Subcutaneous adipose tissue (tissue), 4 donors: ENCODE measurements around the gene CCDC137. TPM values are rescaled to one million over a fixed set of nuclear protein-coding genes. Genes with fewer than 3 reads are reported as not detected.

Source experiments
- small RNA-seq: library from RNA; depleted of rRNA; stranded (forward); fragments of <200 nt; gene quantifications from one replicate; pipeline ENCODE3, GENCODE V24; 2016
- total RNA-seq, 4 donors: library from RNA; depleted of rRNA; stranded (reverse); fragments of >200 nt; gene quantifications; one replicate each; pipeline ENCODE4 v1.1.0, GENCODE V29; 2016
- TF ChIP-seq, protein P1 (sequence below): fragments of 450-650 bp; IDR thresholded peaks from one replicate; pipeline ENCODE4 v1.5.1; 2016; ENCODE audit warnings: low read depth, mild to moderate bottlenecking, control low read depth, antibody characterized with exemption, moderate library complexity

The CCDC137 gene
- total RNA-seq, 4 donors from 2014 or later, result 7.0 to 11.1 (median 8.5) TPM

DNA sequence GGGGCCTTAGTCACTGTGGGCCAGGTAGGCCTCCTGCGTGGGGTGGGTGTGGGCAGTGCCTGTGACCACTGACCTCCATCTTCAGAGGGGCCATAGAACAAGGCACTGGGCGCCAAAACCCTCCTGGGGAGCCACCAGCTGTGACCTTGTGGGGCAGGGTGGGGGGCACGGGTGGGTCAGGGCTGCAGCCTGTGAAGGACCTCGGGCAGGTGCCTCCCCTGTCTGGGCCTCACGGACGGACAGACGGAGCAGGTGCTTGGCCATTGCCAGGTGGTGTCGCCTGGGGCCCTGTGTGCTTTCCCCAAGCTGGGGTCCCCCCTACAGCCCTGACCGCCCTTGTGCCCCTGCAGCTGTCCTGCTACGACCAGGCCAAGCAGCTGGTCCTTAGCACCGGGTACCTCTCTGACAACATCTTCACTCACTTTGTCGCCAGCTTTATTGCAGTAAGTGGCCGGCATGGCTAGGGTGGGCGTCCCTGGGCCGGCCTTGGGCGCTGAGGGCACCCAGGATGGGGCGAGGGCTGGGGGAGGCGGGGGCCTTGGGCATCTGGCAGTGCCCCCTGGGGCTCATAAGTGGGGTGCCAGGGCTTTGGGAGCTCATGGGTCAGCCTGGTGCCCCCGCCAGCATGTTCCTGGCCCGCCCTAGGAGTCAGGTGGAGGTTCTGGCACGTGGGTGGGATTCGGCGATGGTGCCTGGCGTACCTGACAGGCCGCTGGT is 50.7 kb downstream of the CCDC137 start:
- TF ChIP-seq, protein P1, sequence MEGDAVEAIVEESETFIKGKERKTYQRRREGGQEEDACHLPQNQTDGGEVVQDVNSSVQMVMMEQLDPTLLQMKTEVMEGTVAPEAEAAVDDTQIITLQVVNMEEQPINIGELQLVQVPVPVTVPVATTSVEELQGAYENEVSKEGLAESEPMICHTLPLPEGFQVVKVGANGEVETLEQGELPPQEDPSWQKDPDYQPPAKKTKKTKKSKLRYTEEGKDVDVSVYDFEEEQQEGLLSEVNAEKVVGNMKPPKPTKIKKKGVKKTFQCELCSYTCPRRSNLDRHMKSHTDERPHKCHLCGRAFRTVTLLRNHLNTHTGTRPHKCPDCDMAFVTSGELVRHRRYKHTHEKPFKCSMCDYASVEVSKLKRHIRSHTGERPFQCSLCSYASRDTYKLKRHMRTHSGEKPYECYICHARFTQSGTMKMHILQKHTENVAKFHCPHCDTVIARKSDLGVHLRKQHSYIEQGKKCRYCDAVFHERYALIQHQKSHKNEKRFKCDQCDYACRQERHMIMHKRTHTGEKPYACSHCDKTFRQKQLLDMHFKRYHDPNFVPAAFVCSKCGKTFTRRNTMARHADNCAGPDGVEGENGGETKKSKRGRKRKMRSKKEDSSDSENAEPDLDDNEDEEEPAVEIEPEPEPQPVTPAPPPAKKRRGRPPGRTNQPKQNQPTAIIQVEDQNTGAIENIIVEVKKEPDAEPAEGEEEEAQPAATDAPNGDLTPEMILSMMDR, result no peak

DNA sequence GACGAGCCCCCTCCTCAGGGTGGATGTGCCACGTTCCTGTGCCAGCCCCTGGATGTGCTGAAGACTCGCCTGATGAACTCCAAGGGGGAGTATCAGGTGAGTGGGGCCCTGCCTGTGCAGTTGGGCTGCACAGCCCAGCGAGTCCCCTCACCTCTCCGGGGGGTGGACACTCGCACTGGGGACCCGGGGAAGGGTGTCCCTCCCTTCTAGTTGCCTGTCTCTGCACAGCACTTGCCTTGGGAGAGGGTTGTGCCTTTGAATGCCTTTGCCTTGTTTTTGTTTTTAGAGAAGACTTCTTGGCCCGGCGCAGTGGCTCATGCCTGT is 51.2 kb downstream of the CCDC137 start:
- TF ChIP-seq, protein P1, result no peak

DNA sequence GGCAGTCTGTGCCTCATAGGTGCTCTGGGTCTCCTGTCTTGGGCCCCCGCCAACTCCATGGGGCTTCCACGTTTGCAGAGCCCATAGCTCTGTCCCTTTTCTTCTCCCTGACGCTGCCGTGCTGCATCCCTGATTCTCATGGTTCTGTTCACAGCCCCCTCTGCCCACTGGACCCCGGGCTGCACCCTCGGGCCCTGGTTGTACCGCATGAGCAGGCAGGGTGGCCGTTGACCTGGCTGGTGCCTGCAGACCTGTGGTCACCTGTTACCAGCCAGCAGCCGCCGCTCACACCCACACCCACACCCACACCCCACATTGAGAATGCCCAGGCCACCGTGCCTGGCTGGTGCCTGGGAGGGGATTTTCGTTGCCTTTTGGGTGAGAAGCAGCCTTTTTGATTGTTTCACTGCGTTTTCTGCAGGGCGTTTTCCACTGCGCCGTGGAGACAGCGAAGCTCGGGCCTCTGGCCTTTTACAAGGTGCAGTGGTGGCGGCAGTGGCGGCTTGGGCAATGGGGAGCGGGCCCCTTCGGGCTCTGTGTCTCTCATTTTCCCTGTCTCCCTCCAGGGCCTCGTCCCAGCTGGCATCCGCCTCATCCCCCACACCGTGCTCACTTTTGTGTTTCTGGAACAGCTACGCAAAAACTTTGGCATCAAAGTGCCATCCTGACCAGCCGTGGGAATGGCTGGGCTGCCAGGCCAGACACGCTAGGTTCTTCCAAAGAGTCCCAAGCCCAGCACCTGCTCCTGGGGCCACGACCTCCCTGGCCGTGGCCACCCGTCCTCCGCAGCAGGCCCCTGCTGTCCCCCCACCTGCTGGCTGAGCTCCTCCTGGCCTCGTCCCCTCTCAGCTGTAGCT is 53.1 kb downstream of the CCDC137 start:
- TF ChIP-seq, protein P1, result no peak

DNA sequence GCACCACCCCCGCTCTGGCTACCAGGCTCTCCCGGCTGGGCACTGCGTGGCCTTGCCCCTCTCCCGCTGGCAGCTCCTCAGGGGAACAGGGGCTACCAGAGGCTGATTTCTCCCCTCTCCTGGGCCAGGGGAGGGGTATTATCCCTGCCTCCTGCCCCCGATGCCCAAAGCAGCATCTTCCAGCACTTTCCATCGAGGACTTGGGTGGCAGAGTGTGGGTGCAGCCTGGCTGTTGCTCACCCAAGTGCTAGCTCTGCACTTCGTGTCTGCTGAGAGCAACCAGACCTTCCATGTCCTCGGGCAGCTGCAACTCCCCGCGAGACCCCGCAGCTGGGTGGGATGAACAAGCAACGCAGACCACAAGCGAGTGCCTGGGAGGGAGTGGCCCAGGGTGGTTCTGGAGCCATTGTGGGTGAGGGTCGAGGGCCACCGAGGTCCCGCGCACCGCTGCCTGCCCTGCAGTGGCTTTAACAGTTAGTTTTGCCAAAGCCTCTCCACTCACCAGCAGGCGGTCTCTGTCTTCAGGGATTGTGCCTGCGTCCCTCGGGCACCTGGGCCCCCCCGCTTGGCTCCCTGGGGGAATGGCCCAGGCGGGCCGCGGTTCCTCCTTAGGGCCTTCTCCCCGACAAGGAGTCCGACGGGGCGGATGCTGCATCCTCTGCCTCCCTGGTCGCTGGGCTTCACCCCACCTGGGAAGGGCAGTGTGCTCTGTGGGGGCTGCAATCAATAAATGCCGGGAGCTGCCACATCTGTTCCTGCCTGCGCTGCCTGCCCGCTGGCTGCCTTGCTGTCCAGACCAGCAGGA is 53.9 kb downstream of the CCDC137 start:
- TF ChIP-seq, protein P1, result no peak

DNA sequence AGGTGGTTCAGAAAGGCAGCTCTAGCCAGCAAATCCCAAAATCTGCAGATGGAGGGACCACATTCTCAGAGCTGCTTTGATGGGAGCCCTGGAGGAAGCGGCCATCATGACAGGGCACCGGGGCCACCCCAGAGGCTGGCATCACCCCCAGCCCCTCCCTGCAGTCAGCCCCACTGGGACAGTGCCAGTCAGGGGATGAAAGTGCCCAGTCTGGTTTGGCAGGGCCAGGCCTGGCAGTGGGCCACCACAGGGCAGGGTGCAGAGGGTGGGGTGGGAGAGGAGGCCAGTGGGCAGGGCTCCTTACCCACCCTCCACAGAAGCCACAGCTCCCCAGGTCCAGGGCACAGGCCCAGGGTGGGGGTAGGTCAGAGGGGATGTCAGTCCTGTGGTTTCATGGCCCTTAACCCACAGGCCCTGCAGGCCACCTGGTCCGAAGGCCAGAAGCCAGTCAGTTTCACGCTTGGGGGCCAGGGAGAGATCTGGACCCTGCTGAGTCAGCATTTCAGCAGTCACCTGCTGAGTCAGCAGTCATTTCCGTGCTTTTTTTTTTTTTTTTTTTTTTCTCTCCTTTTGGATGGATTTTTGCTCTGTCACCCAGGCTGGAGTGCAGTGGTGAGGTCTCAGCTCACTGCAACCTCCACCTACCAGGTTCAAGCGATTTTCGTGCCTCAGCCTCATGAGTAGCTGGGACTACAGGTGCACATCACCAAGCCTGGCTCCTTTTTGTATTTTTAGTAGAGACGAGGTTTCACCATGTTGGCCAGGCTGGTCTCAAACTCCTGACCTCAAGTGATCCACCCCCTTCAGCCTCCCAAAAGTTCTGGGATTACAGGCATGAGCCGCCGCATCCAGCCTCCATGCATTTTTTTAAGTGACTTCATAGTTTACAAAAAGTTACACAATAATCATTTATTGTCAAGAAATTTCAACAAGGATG is 55.9 kb downstream of the CCDC137 start:
- TF ChIP-seq, protein P1, result no peak

Small RNAs within 50 kb of the gene (small RNA-seq; reads per million reads assigned to genes)
- not detected for gene MIR6786

Other genes with a start within 250 kb of the CCDC137 start
- gene ACTG1, start 153.9 kb upstream of the CCDC137 start, total RNA-seq, result 1,000 to 10,000 TPM; 1,095 to 1,902 (median 1,493) TPM
- gene FSCN2, start 138.4 kb upstream of the CCDC137 start, total RNA-seq, result 1 to 10 TPM in 1 of 4 donors, under 1 TPM in 1, not detected in 2; 0.88 to 1.0 TPM
- 10 to 100 TPM in 3 of 4 donors, 1 to 10 TPM in 1; 9.2 to 27.7 (median 11.9) TPM for gene FAAP100, start 114.4 kb upstream of the CCDC137 start, total RNA-seq
- gene NPLOC4, start 29.6 kb upstream of the CCDC137 start, total RNA-seq, result 100 to 1,000 TPM in 1 of 4 donors, 10 to 100 TPM in 3; 47.4 to 112 (median 62.8) TPM
- gene TSPAN10, start 29.5 kb upstream of the CCDC137 start, total RNA-seq, result 1 to 10 TPM in 1 of 4 donors, under 1 TPM in 2, not detected in 1; 0.44 to 2.4 (median 0.68) TPM
- gene PDE6G, start 10.2 kb upstream of the CCDC137 start, total RNA-seq, result 1 to 10 TPM in 1 of 4 donors, not detected in 3; 2.7 TPM
- gene OXLD1, start 132 bp upstream of the CCDC137 start, total RNA-seq, result 10 to 100 TPM; 12.4 to 47.3 (median 34.1) TPM
- gene ARL16, start 17.1 kb downstream of the CCDC137 start, total RNA-seq, result 10 to 100 TPM; 13.2 to 40.3 (median 36.4) TPM
- 10 to 100 TPM; 35.4 to 79.5 (median 60.5) TPM for gene HGS, start 17.3 kb downstream of the CCDC137 start, total RNA-seq
- gene MRPL12, start 36.6 kb downstream of the CCDC137 start, total RNA-seq, result 10 to 100 TPM; 23.8 to 52.0 (median 29.0) TPM
- gene SLC25A10, start 45.5 kb downstream of the CCDC137 start, total RNA-seq, result 10 to 100 TPM in 3 of 4 donors, 1 to 10 TPM in 1; 4.9 to 59.5 (median 15.9) TPM
- under 1 TPM in 1 of 4 donors, not detected in 3; 0.38 TPM for gene GCGR, start 137.4 kb downstream of the CCDC137 start, total RNA-seq
- gene MCRIP1, start 166.6 kb downstream of the CCDC137 start, total RNA-seq, result 10 to 100 TPM; 26.6 to 78.7 (median 54.8) TPM
- not detected for gene PPP1R27, start 168.3 kb downstream of the CCDC137 start, total RNA-seq
- 100 to 1,000 TPM; 289 to 508 (median 447) TPM for gene P4HB, start 193.8 kb downstream of the CCDC137 start, total RNA-seq
- 100 to 1,000 TPM; 116 to 235 (median 167) TPM for gene ARHGDIA, start 204.6 kb downstream of the CCDC137 start, total RNA-seq
- 10 to 100 TPM; 25.4 to 38.8 (median 32.4) TPM for gene ALYREF, start 224.8 kb downstream of the CCDC137 start, total RNA-seq
- gene ANAPC11, start 225.0 kb downstream of the CCDC137 start, total RNA-seq, result 100 to 1,000 TPM in 3 of 4 donors, 10 to 100 TPM in 1; 88.4 to 132 (median 120) TPM
- gene NPB, start 235.5 kb downstream of the CCDC137 start, total RNA-seq, result under 1 TPM in 2 of 4 donors, not detected in 2; 0.17 to 0.22 TPM
- 100 to 1,000 TPM in 1 of 4 donors, 10 to 100 TPM in 3; 23.8 to 130 (median 39.7) TPM for gene PCYT2, start 244.7 kb downstream of the CCDC137 start, total RNA-seq